ENCODE measurements around the gene PTPN23. TPM values are rescaled to one million over a fixed set of nuclear protein-coding genes. Genes with fewer than 3 reads are reported as not detected.
A peak's percentile ranks its signal among the peaks of the same experiment; 100 is the strongest.

The PTPN23 gene
- total RNA-seq, 2 donors from 2014 or later = 28.5 to 301 TPM

GRCh38 chr3:47428662-47429061 lies 47.8 kb downstream of the PTPN23 start:
- TF ChIP-seq CTCF (IDR thresholded peaks at IDR 0.05) = no peak
- H3K27me3 ChIP-seq = no peaks in the 10 kb centered on the region
- H3K9me3 ChIP-seq = no peaks in the 10 kb centered on the region
- peaks cover 0 to 8% of the 10 kb centered on the region in 2 donors for H3K36me3 ChIP-seq (replicated peaks in 1 of 2; ENCODE audit: insufficient read depth in 1 of 2, low read depth in 2 of 2)
- H3K4me1 ChIP-seq = peaks cover 5% of the 10 kb centered on the region
- 79 to 87% methylated on average over 6 of the region's 6 CpGs for WGBS, 2 donors
- no peak overlapping the region for H3K27ac ChIP-seq
- no peak overlapping the region for H3K4me3 ChIP-seq
- intact Hi-C loops (cut with DNase I) = no loop called here
- DNase-seq = peak in 1 of 4 donors; percentile 8
- ATAC-seq = no peak

GRCh38 chr3:47429476-47430270 lies 48.9 kb downstream of the PTPN23 start:
- peak in 1 of 4 donors; percentile 1 for DNase-seq
- Histone ChIP-seq H3K9me3 (no peaks in the 10 kb centered on the region), H3K4me3 (no peak overlapping the region), H3K27me3 (no peaks in the 10 kb centered on the region), H3K4me1 (peaks cover 5% of the 10 kb centered on the region), H3K36me3 (replicated peaks in 1 of 2; ENCODE audit: insufficient read depth in 1 of 2, low read depth in 2 of 2) (peaks cover 0 to 12% of the 10 kb centered on the region in 2 donors), H3K27ac (no peak overlapping the region)
- 82 to 83% methylated on average over 9 of the region's 9 CpGs for WGBS, 2 donors
- TF ChIP-seq CTCF (IDR thresholded peaks at IDR 0.05) (no peak), POLR2A (IDR thresholded peaks at IDR 0.05) (no peak)
- intact Hi-C loops (cut with DNase I) = no loop called here
- no peak for ATAC-seq

- H3K4me3 ChIP-seq = no peak overlapping the region
- no peak for ATAC-seq
- WGBS, 2 donors = 92 to 100% methylated on average over 7 of the region's 7 CpGs
- peaks cover 5% of the 10 kb centered on the region for H3K4me1 ChIP-seq
- peaks cover 0 to 10% of the 10 kb centered on the region in 2 donors for H3K36me3 ChIP-seq (replicated peaks in 1 of 2; ENCODE audit: insufficient read depth in 1 of 2, low read depth in 2 of 2)
- no peak overlapping the region for H3K27ac ChIP-seq
- no peaks in the 10 kb centered on the region for H3K27me3 ChIP-seq
- TF ChIP-seq POLR2A (IDR thresholded peaks at IDR 0.05) = no peak
- no peak for TF ChIP-seq CTCF (IDR thresholded peaks at IDR 0.05)
- intact Hi-C loops (cut with DNase I) = no loop called here
- H3K9me3 ChIP-seq = no peaks in the 10 kb centered on the region
- no peak for DNase-seq
These were observed 49.8 kb downstream of the PTPN23 start for GRCh38 chr3:47430606-47431005.

- intact Hi-C loops (cut with DNase I) = no loop called here
- Histone ChIP-seq H3K36me3 (replicated peaks in 1 of 2; ENCODE audit: insufficient read depth in 1 of 2, low read depth in 2 of 2) (peaks cover 0 to 10% of the 10 kb centered on the region in 2 donors), H3K9me3 (no peaks in the 10 kb centered on the region), H3K4me3 (no peak overlapping the region), H3K27ac (no peak overlapping the region), H3K4me1 (peaks cover 5% of the 10 kb centered on the region), H3K27me3 (no peaks in the 10 kb centered on the region)
- DNase-seq (no peak), ATAC-seq (no peak)
- no peak for TF ChIP-seq POLR2A (IDR thresholded peaks at IDR 0.05)
- TF ChIP-seq CTCF (IDR thresholded peaks at IDR 0.05) = no peak
- 90 to 93% methylated on average over 3 of the region's 3 CpGs for WGBS, 2 donors
These were observed 50.4 kb downstream of the PTPN23 start for GRCh38 chr3:47431225-47431624.

GRCh38 chr3:47432673-47433072 lies 51.9 kb downstream of the PTPN23 start:
- H3K27me3 ChIP-seq = no peaks in the 10 kb centered on the region
- H3K4me1 ChIP-seq = peaks cover 5% of the 10 kb centered on the region
- H3K27ac ChIP-seq = no peak overlapping the region
- 94 to 96% methylated on average over 2 of the region's 2 CpGs for WGBS, 2 donors
- H3K4me3 ChIP-seq = no peak overlapping the region
- intact Hi-C loops (cut with DNase I) = no loop called here
- H3K36me3 ChIP-seq (replicated peaks in 1 of 2; ENCODE audit: insufficient read depth in 1 of 2, low read depth in 2 of 2) = peaks cover 0 to 12% of the 10 kb centered on the region in 2 donors
- no peak for ATAC-seq
- no peak for DNase-seq
- H3K9me3 ChIP-seq = no peaks in the 10 kb centered on the region
- TF ChIP-seq CTCF (IDR thresholded peaks at IDR 0.05) (no peak), POLR2A (IDR thresholded peaks at IDR 0.05) (no peak)

All from body of pancreas (tissue), 4 donors.